ENCODE data around the gene BTBD18.
A peak's percentile ranks its signal among the peaks of the same experiment; 100 is the strongest.

The BTBD18 gene

GRCh38 chr11:57751676-57752253, at the start of gene BTBD18:
BTBD18 (minus strand) TSS chr11:57751819; CDS start chr11:57751188, 631 bp downstream.
- DNase-seq = no peak

- DNase-seq = no peak
Observed at GRCh38 chr11:57801183-57801485, 49.5 kb upstream of the BTBD18 start.

GRCh38 chr11:57800444-57801182, 49.0 kb upstream of the BTBD18 start:
- peak; percentile 95 for DNase-seq

- DNase-seq = no peak
Observed at GRCh38 chr11:57798905-57799559, 47.4 kb upstream of the BTBD18 start.

- no peak for DNase-seq
Observed at GRCh38 chr11:57793351-57794115, 41.9 kb upstream of the BTBD18 start.

- DNase-seq = no peak
Observed at GRCh38 chr11:57792870-57793269, 41.3 kb upstream of the BTBD18 start.

GRCh38 chr11:57792060-57792541, 40.5 kb upstream of the BTBD18 start:
- no peak for DNase-seq

- DNase-seq = no peak
Observed at GRCh38 chr11:57791321-57792059, 39.9 kb upstream of the BTBD18 start.

- DNase-seq = no peak
Observed at GRCh38 chr11:57788703-57789088, 37.1 kb upstream of the BTBD18 start.

GRCh38 chr11:57787920-57788702, 36.5 kb upstream of the BTBD18 start:
- DNase-seq = no peak

- DNase-seq = no peak
Observed at GRCh38 chr11:57787006-57787604, 35.5 kb upstream of the BTBD18 start.

- no peak for DNase-seq
Observed at GRCh38 chr11:57786436-57786835, 34.8 kb upstream of the BTBD18 start.

- DNase-seq = no peak
Observed at GRCh38 chr11:57785072-57785471, 33.5 kb upstream of the BTBD18 start.

GRCh38 chr11:57781529-57781943, 29.9 kb upstream of the BTBD18 start:
- no peak for DNase-seq

GRCh38 chr11:57779276-57779675, 27.7 kb upstream of the BTBD18 start:
- no peak for DNase-seq

GRCh38 chr11:57778318-57779037, 26.9 kb upstream of the BTBD18 start:
- DNase-seq = peak; percentile 50

GRCh38 chr11:57777969-57778317, 26.3 kb upstream of the BTBD18 start:
- DNase-seq = no peak

- DNase-seq = no peak
Observed at GRCh38 chr11:57776577-57777210, 25.1 kb upstream of the BTBD18 start.

GRCh38 chr11:57776031-57776521, 24.5 kb upstream of the BTBD18 start:
- no peak for DNase-seq

- DNase-seq = no peak
Observed at GRCh38 chr11:57775491-57775890, 23.9 kb upstream of the BTBD18 start.

Measured in NCI-H345 (cell line).